NCI-H748 (cell line): Measurements from ENCODE around the gene SEC31A.

Experiments used
- DNase-seq: peaks from one replicate; lab custom pipeline; 2025; ENCODE audit not compliant: unreplicated experiment; lab: John Stamatoyannopoulos, UW

Gene SEC31A

DNA sequence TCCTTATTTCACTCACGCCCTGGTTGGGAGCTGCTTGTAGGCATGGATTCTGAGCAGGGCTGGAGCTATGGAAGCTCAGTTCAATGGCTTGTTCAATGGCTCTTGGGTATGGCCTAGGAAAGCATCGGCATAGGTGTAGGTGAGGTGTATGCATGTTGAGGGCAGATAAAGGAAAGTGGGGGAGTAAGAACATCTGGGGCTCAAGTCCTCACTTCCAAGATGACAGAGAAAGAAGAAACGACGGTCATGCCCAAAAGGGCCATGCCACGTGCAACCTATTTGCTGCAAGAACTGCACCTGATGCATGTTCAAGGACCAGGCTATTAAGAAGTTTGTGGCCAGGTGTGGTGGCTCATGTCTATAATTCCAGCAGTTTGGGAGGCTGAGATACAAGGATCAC, 115.7 kb downstream of the SEC31A start:
- no peak for DNase-seq

DNA sequence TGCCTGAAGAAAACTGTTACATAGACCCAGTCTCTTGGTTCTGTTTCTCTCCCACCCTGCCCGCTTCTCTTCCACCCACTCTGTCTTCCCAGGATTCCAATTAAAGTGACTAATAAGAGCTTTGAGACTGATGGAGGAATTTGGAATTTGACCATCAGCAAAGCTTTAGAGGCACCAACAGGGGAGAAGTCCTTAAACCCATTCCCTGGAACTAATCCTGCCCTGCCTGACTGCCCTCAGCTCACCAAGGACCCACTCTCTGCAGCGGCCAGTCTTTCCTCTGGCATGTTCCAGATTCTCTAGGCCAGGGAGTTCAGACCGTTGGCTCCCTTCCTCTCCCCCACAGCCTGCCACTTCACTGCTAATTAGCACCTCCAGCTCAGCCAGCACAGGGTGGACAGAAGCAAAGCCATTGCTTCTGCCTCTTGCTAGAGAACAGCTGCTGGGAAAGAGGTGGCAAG, 116.2 kb downstream of the SEC31A start:
- no peak for DNase-seq

DNA sequence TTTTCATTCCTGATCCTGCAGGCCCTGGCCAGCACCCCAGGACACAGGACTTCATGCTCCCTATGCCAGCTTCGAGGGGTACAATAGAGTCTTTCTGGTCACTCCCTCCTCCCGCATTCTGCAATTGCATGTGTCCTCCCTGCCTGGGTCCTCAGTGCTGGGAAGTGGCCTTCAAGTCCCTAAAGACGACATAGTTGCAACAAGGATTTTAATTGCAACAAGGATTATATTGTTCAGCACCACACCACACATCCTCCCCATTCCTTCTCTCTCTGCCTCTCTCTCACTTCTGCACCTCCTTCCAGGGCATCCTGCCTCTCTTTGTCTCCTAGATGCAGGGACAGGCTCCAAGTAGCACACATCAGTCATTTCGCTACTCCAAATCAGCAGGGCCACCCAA, 117.9 kb downstream of the SEC31A start:
- no peak for DNase-seq

DNA sequence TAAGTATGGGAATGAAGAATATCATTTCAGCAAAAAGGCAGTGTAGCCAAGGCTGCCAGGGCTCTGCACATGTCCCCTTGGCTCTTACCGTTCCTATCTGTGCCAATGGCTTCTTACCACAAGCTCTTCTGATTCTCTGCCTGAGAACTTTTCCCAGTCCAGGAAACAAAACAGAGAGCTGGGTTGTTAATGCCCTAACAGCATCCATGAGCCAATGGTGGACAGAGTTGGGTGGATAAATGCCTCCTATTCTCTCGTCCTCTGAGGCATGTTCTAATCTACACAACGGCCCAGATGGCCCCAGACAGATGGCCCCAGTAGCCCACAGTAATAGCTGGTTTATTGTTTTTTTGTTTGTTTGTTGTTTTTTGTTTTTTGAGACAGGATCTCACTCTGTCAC, 120.3 kb downstream of the SEC31A start:
- no peak for DNase-seq
